Stimulated activated CD4-positive, alpha-beta T cell treated with anti-CD3 and anti-CD28 coated beads, Interleukin-2, amount 100 ng/mL, for 4 hours (primary cell): Measurements from ENCODE around the gene ZNF740.
"Not testable (repeated sequence)": the region's sequence is repeated elsewhere in the genome, so short reads cannot be mapped to it uniquely, and the experiment has no call there.

Experiments
- DNase-seq: peaks from one replicate; pipeline ENCODE4 v3.0.0-alpha.2; 2020; ENCODE audit warnings: low read depth

ZNF740 gene

GRCh38 chr12:53194973-53195372, 14.5 kb downstream of the ZNF740 start:
- no peak for DNase-seq

- no peak for DNase-seq
Observed at GRCh38 chr12:53195516-53196420, 15.2 kb downstream of the ZNF740 start.

GRCh38 chr12:53196486-53196885, 16.0 kb downstream of the ZNF740 start:
- DNase-seq = no peak

- no peak for DNase-seq
Observed at GRCh38 chr12:53197011-53197640, 16.6 kb downstream of the ZNF740 start.

DNA sequence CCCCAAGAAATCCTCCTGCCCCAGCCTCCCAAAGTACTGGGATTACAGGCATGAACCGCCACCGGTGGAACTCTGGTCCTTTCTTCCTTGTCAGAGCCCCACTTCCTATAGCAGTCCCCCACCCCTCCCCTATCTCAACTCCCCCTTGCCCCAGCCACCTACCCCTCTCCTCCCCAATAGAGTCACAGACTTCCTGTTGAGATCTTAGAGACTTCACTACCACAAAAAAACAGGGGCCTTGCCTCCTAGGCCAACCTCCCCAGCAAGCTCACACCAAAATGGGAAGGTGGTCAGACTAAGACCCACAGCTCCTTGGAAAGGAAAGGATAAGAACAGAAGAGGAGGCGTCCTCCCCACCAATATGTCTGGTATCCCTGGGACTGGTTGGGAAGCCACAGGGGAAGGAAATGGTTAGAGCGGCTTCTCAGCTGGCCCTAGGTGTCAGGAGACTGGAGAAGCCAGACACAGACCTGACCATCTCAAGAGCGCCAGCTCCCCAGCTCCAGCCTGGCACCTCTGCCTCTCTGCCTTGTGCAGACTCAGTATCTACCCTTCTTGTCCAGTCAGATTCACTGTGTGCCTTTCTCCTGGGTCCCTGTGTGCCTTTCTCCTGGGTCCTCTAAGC, 18.1 kb downstream of the ZNF740 start:
- DNase-seq = no peak

DNA sequence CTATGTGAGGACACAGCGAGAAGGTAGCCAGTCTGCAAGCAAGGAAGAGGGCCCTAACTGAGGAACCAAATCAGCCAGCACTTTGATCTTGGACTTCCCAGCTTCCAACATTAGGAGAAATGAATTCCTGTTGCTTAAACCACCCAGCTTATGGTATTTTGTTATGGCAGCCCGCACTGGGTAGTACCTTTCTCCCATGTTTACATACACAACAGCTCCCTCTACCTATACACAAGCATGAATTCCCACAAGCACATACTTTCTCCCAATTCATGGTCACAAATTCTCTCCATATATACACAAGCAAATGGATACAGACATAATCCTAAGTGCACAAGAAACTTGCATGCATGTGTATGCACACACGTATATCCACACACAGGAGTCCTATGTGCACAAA, 19.2 kb downstream of the ZNF740 start:
- DNase-seq = no peak

DNA sequence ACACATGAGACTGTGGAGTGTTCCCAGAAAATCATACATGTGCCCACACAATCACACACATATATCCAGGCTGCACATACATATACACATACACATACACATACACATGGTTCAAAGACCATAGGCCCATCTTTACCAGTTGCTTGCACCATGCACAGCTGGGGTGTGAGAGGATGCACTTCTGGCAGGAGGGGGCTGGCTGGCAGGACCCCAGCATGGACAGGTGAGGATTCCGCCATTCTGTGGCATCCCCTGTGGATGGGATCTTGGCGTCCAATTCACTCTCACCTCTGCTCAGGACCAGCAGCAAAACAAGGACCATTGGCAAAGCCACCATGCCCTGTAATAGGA, 19.6 kb downstream of the ZNF740 start:
- no peak for DNase-seq

DNA sequence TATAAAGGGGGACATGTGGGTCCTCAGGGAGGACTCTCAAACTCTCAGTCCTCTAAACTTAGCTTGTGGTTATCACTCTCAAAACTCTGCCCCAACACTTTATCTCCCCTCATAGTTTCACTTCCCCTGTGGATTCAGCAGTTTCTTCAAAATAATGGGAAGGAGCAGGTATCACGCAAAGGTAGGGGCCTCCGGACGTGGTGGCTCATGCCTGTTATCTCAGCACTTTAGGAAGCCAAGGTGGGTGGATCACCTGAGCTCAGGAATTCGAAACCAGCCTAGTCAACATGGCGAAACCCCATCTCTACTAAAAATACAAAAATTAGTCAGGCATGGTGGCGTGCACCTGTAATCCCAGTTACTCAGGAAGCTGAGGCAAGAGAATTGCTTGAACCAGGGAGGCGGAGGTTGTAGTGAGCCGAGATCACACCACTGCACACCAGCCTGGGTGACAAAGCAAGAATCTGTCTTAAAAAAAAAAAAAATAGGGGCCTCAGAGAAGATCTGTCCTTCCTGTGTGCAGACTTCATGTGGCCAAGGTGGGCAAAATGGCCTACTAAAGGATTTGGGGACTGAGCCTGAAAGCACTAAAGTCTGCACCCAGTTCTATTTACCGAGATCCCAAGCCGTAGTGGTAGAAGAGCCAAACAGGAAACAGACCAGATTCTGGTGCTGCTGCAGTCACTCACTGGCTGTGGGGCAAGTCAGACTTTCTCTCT, 20.1 kb downstream of the ZNF740 start:
- DNase-seq = no peak

- no peak for DNase-seq
Observed at GRCh38 chr12:53201177-53201541, 20.6 kb downstream of the ZNF740 start.

- DNase-seq = no peak
Observed at GRCh38 chr12:53201639-53202038, 21.1 kb downstream of the ZNF740 start.

DNA sequence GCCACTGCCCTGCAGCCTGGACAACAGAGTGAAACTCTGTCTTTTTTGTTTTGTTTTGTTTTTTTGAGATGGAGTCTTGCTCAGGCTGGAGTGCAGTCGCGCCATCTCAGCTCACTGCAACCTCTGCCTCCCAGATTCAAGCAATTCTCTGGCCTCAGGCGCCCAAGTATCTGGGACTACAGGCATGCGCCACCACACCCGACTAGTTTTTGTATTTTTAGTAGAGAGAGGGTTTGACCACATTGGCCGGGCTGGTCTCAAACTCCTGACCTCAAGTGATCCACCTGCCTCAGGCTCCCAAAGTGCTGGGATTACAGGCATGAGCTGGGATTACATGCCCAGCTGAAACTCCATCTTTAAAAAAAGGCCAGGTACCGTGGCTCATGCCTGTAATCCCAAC, 21.8 kb downstream of the ZNF740 start:
- DNase-seq = not testable (repeated sequence)

GRCh38 chr12:53204351-53204750, 23.8 kb downstream of the ZNF740 start:
- no peak for DNase-seq

DNA sequence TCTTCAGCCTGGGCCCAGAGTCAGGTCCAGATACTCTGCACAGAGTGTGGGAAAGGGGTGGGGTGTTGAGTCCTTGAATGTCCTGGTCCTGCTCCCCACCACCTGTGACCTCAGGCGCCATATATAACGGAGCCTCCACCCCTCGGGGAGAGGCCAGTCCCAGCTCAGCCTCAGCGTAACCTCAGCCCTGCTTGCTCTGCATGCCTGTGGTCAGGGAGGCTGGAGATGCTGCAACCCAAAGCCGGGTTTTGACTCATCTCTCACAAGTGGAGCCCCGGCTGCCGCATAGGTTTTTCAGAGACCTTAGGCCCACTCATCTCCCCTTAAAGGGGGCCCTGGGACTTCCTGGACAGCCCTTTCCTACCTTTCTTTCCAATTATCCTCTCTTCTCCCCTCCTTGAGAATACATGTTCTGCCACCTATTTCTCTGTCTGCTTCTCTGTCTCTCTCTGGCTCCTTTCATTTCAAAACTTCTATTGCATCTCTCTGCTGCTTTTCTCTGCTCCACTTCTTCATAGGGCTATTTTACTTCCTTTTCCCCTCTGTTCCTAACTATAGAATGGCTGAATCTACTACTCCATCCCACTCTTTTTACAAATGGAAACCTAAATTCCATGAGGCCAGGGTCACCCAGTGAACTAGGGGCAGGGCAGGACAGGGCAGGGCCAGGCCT, 25.4 kb downstream of the ZNF740 start:
- DNase-seq = no peak

GRCh38 chr12:53207042-53207441, 26.5 kb downstream of the ZNF740 start, which contains the start of gene ITGB7:
ITGB7 (minus strand) TSS chr12:53207251; CDS start chr12:53200443, 6,808 bp downstream.
- DNase-seq = peak; percentile 47

- DNase-seq = no peak
Observed at GRCh38 chr12:53208435-53208834, 27.9 kb downstream of the ZNF740 start.

- no peak for DNase-seq
Observed at GRCh38 chr12:53208877-53209463, 28.4 kb downstream of the ZNF740 start.

- DNase-seq = no peak
Observed at GRCh38 chr12:53210843-53211242, 30.3 kb downstream of the ZNF740 start.

GRCh38 chr12:53211476-53212381, 31.2 kb downstream of the ZNF740 start:
- DNase-seq = no peak

DNA sequence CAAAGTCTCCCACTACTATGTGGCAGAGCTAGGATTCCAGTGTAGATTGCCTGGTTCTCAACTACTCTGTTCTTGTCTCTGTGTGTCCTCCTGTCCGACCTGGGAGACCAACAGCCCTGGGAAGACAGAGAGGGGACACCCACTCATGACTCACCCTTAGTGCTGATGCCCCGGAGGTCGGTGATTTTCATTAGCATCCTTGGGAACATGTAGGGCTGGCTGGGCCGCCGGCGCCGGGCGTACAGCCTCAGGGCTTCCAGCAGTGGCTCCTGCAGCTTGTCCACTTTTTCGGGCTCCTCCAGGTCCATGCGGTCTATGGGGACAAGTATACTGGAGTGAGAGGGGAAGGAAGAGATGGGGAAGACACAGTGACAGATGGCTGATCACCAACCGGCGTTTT, 32.4 kb downstream of the ZNF740 start:
- no peak for DNase-seq

- DNase-seq = peak; percentile 75
Observed at GRCh38 chr12:53213348-53213747, 32.8 kb downstream of the ZNF740 start.
